ENCODE results near the gene NELFB. TPM values are rescaled to one million over a fixed set of nuclear protein-coding genes. Genes with fewer than 3 reads are reported as not detected.
A peak's percentile ranks its signal among the peaks of the same experiment; 100 is the strongest.

Gene NELFB
- total and polyA plus RNA-seq, 9 of the 15 experiments (the other 6 are each of a cell fraction or from before 2014, with no cell fraction given): 0.24 to 84.0 (median 29.7) TPM

- TF ChIP-seq VEZF1 (CRISPR knock-in tag; IDR thresholded peaks at IDR 0.05) (peak; percentile 63), ZBTB33 (CRISPR knock-in tag; IDR thresholded peaks at IDR 0.05) (0 out of 2 replicates have a peak, but pooled peaks have one; percentile 16), GABPA (tag; conservative IDR thresholded peaks at IDR 0.05; ENCODE audit: low read depth) (peak; percentile 12; the same call in 1 of the 2 replicates)
Measured at GRCh38 chr9:137295849-137296669, 40.9 kb downstream of the NELFB start (continued).
